NCI-H2227 (cell line): ENCODE measurements around the gene SH3TC2.

Source experiments
- DNase-seq: peaks from one replicate; lab custom pipeline; 2025; ENCODE audit not compliant: unreplicated experiment; lab: John Stamatoyannopoulos, UW

SH3TC2 gene

DNA sequence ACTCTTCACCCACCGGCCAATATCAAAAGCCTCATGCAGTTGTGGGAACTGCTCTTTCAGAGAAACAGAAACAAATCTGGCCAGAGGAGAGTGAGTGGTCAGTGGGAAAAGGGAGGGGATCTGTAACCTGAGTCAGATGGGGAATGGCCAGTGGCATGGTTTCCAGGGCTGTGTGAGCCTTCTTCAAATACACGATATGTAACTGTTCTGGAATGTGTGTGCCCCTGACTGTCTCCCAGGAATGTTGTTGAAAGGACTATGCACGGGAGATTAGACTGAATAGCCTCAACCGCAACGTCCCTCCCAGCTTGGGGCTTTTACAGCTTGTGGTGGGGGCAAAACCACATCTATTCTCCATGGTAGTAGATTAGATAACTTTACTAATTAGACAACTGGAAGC lies 60.8 kb downstream of the SH3TC2 start:
- no peak for DNase-seq

DNA sequence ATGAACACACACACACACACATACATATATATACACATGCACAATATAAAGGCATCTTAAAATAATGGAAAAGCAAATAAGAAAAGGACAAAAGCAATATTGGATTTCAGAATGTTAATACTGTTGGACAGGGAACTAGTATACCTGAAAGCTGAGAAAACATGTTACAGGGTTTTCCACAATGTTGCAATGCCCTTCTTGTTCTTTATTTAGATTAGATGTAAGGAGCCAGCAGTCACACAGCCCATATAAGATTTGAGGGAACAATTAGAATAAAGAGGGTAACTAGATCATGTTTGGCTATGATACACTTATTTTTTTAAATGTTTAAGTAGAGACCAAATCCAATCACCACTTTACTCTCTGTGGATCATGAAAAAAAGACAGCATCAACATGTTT lies 61.7 kb downstream of the SH3TC2 start:
- DNase-seq, result no peak

DNA sequence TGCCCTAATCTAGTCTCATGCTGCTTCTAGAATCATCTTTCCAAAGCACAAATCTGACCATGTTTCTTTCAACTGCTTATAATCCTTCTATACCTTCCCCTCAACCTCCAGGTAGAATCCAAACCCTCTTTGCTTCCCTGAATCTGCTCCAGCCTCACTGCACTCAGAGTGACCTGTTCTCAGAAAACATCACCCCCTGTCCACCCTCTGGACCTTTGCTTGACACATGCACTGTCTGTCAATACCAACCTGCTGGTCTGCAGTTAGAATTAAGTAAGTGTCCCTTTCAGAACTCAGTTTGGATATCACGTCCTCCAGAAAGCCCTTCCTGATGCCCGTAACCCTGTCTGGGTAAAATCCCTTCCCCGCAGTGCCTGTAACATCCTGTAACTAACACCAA lies 63.1 kb downstream of the SH3TC2 start:
- no peak for DNase-seq

DNA sequence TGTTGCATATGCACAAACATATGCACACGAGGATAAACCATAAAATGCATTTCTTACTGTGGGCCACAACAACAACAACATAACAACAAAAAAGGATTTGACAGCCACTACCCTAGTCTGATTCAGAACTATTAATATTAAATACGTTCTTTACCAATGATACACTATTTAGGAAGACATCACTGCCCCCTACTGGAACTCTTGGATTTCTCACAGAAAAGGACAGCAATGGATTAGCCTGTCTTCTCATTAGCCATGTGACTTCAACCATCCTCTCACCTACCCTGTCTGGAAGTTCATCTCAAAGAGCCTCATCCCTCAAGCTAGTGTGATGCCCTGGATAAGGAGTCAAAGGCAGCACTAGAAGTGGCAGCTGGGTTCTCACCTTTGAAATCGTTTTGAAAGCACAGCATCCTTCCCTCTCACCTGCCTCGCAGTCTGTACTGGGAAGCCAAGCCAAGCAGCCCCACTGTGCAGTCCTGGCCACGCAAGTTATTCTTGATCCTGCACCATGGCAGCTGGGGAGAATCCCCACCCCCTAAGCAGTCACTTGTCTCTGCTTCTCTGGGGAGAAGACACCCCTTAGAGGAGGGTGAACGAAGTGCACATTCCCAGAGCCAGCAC lies 64.6 kb downstream of the SH3TC2 start:
- peak; percentile 22 for DNase-seq

DNA sequence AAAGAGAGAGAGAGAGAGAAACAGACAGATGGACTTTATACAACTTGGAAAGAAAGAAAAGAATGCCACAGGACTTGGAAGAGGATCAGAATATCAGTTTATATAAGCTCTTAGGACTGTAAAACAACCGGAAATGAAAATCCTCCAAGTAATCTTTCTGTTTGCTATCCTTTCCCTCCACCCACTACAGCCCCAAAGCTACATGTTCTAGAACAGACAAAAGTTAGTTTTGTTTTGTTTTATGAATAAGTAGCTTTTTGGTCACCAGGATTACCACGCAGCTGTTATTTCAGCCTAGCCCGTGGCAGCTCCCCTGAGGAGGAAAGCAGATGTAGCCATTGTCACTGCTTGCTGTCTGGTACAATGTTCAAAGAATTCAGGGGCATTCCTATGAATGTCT lies 66.6 kb downstream of the SH3TC2 start:
- no peak for DNase-seq

DNA sequence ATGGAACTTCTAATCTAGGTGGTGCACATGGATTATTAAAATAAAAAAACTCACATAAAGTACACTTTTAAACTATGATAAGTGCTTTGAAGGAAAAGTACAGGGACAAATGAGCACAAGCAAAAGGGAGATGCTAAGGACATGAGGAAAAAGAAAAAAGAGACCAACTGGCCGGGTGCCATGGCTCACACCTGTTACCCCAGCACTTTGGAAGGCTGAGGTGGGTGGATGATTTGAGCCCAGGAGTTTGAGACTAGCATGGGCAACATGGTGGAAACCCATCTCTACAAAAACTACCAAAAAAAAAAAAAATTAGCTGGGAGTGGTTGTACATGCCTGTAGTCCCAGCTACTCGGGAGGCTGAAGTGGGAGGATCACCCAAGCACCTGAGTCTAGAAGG lies 67.1 kb downstream of the SH3TC2 start:
- no peak for DNase-seq

DNA sequence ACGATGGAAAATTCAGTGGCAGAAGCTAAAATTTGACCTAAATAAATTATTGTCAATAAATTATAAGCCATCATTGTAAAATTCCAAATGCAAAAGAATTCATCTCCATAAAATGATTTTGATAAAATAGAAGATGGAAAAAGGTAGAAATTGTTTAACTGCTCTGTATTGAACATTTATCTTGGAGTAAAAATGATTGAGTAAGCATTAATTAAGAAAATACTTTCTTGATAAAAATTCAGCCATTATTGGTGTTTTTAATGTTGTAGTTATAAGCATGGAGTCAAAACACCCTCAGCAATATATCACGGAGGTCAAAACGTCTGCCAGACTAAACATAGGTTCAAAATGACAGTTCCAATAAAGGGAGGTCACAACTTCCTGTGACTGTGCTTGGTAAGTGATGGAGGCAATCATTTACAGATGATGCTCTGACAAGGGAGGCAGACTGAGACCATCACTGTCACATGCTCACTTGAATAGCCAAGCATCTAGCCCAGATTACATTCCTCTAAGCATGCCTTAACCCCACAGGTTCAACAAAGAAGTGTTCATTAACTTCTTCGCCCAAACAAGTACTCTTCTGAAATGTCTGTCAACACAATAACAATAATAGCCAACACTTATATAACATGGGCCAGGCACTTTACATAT lies 69.5 kb downstream of the SH3TC2 start:
- no peak for DNase-seq

DNA sequence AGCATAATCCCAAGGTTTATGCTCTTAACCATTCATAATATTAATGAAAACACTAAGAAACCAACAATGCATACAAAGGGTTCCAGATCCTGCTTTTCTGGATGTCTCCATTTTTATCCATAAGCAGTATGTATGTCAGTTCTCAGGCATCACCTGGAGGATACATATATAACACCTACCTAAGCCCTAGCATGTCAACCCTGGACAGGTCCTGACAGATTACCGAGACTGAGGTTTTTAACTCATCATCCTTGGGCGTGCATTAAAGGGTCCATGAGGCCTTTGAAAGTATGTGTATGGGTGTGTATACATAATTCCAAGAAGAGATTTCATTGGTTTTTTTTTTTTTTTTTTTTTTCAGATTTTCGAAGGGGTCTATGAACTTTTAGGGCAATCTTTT lies 70.6 kb downstream of the SH3TC2 start:
- no peak for DNase-seq

DNA sequence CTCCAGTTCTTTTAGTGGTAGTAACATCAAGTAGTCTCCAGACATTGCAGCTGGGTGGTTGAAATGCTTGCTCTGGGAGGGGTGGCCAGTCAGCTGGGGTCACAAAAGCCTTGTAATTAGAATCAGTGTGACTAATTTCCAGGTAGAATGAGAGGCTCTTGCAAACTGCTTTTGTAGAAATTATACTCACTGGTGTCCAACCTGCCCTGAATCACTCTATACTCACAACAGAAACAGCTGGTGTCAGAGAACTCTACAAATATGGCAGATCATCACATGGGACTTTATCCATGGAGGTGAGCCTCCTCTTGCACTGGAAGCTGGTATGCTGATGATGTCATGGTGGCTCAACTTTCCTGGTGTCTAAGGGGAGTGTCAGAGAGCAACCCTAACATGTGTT lies 71.3 kb downstream of the SH3TC2 start:
- DNase-seq, result no peak

DNA sequence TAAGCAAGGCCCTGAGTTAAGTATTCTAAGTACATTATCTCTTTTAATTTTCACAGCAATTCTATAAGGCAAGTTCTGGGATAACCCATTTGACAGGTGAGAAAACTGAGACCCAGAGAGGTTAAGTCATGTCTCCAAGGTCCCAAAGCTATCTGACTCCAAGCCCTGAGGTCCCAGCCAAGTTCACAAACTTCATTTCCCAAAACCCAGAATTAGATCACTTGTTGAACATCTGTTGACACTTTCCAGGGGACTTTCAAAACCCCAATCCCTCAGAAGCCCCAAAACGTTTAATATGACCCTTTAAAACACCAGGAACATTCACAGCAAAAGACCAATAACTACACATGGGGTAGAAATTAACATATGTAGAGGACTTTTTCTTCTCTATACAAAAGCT lies 72.0 kb downstream of the SH3TC2 start:
- DNase-seq, result no peak

DNA sequence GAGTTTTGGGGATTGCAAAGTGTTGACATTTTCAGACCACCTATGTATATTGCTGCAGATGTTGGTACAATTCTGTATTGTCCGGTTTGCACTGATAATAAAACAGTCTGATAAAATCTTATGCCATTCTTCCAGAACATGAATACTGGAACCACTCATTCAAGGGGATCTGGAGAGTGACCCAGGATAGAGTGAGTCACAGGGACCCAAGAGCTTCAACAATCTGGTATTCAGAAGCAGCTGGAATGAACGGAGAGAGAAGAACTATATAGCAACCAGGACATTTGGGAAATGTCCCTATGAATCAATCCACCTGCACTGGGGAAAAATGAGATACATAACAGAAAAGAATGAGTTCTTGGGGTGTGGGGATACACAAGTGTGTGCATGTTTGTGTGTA lies 73.3 kb downstream of the SH3TC2 start:
- no peak for DNase-seq

DNA sequence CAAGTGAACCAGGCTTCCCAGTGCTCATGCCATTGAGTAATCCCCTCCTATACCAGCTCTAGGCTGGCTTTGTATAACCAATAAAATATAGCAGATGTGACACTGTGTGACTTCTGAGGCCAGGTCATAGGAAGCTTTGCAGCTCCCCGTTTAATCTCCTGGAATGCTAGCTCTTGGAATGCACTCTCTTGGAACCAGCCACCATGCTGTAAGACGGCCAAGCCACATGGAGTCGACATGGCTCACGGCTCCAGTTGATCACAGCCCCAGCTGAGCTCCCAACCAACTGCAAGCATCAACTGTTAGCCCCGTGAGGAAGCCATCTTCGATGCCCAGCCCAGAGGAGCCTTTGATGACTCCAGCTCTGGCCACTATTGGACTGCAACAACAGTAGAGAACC lies 74.5 kb downstream of the SH3TC2 start:
- no peak for DNase-seq

DNA sequence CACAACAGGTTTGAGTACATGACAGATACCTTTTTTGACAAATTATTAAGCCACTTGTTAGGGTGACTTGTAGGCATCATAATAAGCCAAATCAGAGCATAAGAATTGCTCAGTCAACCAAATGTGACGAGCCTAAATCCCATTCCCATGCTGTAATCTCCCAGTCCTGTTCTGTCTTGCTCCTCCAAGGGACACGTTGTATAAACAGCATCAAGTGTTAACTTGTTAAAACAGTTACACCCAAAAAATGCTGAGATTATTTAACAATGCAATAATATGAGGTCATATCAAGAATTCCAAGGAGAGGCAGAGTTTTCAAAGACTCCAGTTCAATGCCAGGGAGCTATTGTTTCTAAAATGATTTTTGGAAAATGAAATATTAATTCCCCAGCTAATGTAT lies 76.2 kb downstream of the SH3TC2 start:
- DNase-seq, result no peak

DNA sequence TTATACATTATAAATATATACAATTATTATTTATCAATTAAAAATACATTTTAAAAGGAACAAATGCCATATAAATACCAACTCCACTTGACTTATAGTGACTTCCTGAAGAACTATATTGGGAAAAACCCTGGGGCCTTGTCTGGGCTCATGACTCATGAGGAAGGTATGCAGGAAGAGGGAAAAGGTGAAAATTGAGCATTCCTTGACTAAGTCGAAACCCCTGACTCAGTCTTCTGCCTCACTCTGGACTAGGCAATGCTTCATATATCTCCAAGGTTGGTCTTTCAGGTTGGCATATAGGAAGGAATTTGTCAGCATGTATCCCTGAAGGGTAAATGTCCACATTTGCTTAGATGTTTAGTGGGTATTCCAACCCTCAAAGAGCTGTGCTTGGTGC lies 78.5 kb downstream of the SH3TC2 start:
- no peak for DNase-seq

DNA sequence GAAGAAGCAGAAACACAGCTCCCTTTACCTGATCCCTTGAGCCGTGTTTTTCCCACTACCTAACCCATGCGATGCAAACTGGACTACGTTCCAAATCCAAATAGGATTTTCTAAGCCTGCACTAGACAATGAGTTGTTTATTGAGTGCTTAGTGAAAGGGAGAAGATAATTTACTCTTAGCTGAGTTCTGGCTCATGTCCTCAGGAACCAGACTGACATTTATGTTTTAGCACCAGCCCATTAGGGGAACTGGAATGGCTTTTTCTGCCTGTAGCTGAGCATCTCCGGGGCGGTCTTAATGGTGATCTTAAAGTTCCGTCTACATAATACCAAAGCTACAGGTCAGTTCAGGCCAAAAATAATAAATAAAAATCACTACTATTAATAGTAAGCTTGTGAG lies 81.5 kb downstream of the SH3TC2 start:
- no peak for DNase-seq

DNA sequence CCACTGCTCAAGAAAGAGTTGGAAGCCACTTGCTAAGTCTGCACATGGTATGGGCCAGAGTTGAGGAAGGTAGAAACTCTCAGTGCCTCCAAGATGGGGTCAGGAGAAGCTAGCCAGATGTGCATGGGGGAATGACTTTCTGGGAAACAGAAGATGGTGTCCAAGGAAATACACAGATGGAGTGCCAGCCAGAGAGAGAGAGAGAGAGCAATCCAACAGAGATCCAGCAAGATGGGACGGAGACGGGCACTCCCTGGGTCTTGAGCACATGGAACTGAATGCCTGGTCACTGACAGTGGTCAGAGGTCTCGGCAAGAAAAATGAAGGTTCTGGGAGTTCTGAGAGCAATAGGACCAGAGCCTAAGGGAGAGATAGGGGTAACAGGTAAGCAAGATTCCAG lies 82.1 kb downstream of the SH3TC2 start:
- no peak for DNase-seq

DNA sequence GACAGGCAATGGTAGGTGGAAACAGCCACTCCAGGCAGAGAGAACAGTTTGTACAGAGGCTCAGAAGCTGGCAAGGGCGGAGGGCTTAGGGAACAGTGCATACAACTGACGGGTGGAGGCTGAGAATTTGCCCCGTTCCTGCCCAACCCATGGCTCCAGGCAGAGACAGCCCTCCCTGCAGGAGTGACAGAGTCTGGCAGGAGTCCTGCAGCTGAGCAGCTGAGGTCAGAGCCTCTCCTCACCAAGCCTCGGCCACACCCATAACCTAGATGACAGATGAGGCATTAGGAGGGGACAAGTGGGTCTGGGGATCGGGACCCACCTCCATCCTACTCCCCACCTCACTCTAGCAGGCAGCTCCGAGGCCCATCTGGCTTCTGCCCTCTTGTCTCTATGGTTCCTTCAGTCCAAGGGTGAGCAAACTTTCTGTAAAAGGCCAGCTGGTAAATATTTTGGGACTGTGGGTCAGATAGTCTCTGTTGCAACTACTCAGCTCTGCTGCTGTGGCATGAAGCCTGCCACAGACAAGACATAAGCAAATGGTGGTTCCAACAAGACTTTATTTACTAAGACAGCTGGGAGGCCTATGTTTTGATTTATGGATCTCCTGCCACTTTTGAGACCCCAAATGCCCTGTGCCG lies 83.7 kb downstream of the SH3TC2 start:
- DNase-seq, result no peak

DNA sequence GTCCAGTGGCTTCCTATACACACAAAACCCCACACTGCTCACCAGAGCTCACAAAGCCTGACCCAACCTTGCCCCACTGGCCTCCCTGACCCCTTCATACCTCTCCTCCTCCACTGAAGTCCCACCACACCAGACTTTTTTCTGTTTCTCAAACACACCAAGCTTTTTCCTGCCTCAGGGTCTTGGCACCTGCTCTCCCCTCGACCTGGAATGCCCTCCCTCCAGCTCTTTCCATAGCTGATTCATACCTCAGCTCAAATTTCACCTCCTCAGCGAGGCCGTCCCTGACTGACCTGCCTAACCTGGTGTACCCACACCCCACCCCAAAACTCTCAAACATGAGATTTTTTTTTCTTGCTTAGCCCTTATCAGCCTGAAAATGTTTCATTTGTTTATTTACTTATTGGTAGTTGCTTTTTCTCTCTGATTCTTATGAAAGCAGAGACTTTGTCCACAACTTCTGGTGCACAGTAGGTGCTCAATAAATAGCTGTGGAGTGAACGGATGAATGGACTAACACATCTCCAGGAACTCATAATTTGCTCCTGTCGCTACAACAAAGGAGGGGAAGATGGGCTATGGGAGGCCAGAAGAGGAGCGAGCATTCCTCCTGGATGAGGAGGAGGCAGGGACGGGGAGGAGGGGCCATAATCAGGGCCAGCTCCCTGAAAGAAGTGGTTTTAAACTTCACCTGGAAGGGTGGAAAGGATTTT lies 84.3 kb downstream of the SH3TC2 start:
- no peak for DNase-seq

DNA sequence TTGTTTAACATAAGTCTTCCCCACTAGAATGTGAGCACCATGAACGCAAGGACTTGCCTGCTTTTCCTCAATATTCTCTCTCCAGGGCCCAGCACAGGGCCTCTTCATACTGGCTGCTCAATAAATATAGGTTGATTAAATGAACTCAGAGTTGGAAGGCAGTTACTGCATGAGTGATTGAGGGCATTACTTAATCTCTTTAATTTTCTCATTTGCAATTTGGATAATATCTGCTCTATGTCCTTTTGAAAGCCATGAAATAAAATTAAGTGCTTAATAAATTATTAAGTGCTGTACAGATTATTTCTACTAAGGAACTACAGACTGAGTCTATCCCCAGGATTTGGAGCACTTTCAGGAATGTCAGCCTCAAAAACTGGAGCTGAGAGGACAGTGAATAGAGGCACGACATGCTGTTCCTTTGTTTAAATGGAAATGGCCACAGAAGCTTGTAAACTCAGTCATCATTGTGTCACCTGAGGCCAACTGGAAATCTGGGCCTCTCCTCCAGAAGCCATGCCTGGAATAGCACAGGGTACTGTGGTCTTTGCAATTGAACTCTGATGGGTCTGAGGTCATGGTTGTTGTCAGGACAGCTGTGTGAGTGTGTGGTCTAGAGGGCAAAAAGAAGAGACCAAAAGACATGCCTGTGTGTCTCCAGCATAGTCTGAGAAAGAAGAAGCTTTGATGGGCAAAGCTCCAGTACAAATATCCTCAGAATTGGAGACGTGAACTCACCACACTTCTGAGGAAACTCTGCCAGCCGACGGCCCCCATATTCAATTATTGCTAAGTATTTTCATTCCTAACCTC lies 86.1 kb downstream of the SH3TC2 start:
- no peak for DNase-seq

DNA sequence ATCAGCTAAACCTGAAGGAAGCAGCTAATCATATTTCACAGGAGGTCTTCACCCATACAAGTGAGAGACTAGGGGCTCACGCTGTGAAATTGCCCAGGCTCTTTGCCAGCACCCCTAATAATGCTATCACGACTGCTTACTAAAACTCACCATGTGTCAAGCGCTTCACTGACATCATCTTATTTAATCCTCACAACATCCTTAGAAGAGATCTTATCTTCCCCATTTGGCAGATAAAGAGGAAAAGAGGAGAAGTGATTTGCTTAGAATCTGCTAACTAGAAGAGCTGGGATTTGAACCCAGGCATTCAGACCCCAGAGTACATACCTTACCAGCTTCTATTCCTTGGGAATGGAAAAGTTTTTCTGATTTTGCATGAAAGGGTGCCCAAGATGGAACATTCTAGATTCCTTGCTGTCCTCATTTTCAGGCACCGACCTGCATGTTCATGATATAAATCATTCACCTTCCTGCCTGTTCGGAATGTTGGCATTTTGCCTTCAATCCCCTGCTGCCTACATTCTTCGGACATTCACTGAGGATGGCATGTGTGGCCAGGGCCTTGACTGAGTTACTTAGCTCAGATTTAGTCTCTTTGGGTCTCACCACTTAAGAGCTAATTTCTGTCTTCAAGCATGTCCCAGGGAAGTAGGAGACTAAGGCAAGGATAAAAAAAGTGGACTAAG lies 88.1 kb downstream of the SH3TC2 start:
- no peak for DNase-seq

DNA sequence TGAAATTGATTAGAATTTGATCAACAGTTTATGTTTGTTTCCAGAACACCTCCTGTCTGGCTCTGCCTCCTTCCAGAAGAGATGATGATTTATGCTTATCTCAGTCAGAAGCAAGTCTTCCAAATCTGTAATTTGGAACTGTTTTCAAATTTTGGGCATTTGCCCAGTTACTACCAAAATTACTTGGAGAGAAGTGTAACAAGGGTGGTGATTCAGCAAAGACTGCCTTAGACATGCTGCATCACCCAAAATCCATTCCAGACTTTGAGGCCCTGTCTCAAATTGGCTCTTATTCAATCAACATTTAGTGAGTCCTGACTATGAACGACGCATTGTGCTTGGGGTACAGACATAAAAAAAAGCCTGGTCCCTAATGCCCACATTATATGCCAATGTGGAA lies 89.4 kb downstream of the SH3TC2 start:
- DNase-seq, result no peak
